CD14-positive monocyte (primary cell): ENCODE results near the gene TNNI2. TPM values are rescaled to one million over a fixed set of nuclear protein-coding genes. Genes with fewer than 3 reads are reported as not detected.

Experiments
- DNase-seq, 3 donors: peaks; one replicate each; pipeline ENCODE4 v3.0.0-alpha.2; 2011 to 2022
- H2AFZ ChIP-seq: 2 replicates; pipeline ENCODE4 v1.6.0; 2012; ENCODE audit warnings: mild to moderate bottlenecking, low read depth, low read length, inconsistent platforms; ENCODE audit not compliant: insufficient read depth, poor library complexity, severe bottlenecking
- H3K27ac ChIP-seq, 2 donors: 1 replicate in 1 of 2; 2 replicates in 1 of 2; pipeline ENCODE4 v1.5.1; 2012 to 2013; ENCODE audit warnings: low read length in 2 of 2, control low read depth in 1 of 2, inconsistent platforms in 1 of 2, low read depth in 1 of 2, mild to moderate bottlenecking in 1 of 2
- H3K27me3 ChIP-seq, 2 donors: one replicate each; pipeline versions ENCODE4 v1.6.0 to v1.6.1; 2011 to 2013; ENCODE audit warnings: low read length in 2 of 2; ENCODE audit not compliant: control insufficient read depth in 2 of 2, insufficient read depth in 2 of 2
- H3K36me3 ChIP-seq, 2 donors: replicated peaks in 1 of 2; 1 replicate in 1 of 2; 2 replicates in 1 of 2; pipeline versions ENCODE4 v1.5.1 to v1.6.1; 2012 to 2013; ENCODE audit warnings: low read length in 2 of 2, control low read depth in 1 of 2, inconsistent platforms in 1 of 2, mild to moderate bottlenecking in 1 of 2; ENCODE audit not compliant: insufficient read depth in 2 of 2, control insufficient read depth in 1 of 2
- H3K4me1 ChIP-seq, 2 donors: 1 replicate in 1 of 2; 2 replicates in 1 of 2; pipeline versions ENCODE4 v1.5.1 to v1.6.1; 2012 to 2013; ENCODE audit warnings: low read length in 2 of 2, control low read depth in 1 of 2, inconsistent platforms in 1 of 2, mild to moderate bottlenecking in 1 of 2, moderate library complexity in 1 of 2; ENCODE audit not compliant: insufficient read depth in 2 of 2, control insufficient read depth in 1 of 2
- H3K4me2 ChIP-seq: replicated peaks from 2 replicates; pipeline ENCODE3; 2012; ENCODE audit warnings: low read length, moderate library complexity, mild to moderate bottlenecking; ENCODE audit not compliant: poor library complexity, severe bottlenecking; ENCODE audit errors: extremely low read depth
- H3K4me3 ChIP-seq, 3 experiments: fragments of 200-600 bp in 1 of 3; sonication (generic) in 1 of 3; replicated peaks in 1 of 3; 1 replicate in 2 of 3; 2 replicates in 1 of 3; pipeline ENCODE4 v1.5.1; 2011 to 2013; ENCODE audit warnings: low read length in 3 of 3, mild to moderate bottlenecking in 3 of 3, control low read depth in 2 of 3, low read depth in 2 of 3, inconsistent platforms in 1 of 3, moderate library complexity in 1 of 3
- H3K79me2 ChIP-seq: 2 replicates; pipeline ENCODE4 v1.6.0; 2012; ENCODE audit warnings: mild to moderate bottlenecking, control low read depth, inconsistent platforms, low read length, moderate library complexity; ENCODE audit not compliant: insufficient read depth
- H3K9ac ChIP-seq: 2 replicates; pipeline ENCODE4 v1.6.0; 2017; ENCODE audit warnings: low read length, mild to moderate bottlenecking; ENCODE audit not compliant: insufficient read depth, poor library complexity, severe bottlenecking
- H3K9me3 ChIP-seq, 2 donors: replicated peaks in 1 of 2; 1 replicate in 1 of 2; 2 replicates in 1 of 2; pipeline versions ENCODE4 v1.5.1 to v1.6.1; 2012 to 2013; ENCODE audit warnings: low read length in 2 of 2, control low read depth in 1 of 2; ENCODE audit not compliant: control insufficient read depth in 1 of 2, insufficient read depth in 1 of 2
- H4K20me1 ChIP-seq: 2 replicates; pipeline ENCODE4 v1.6.0; 2012; ENCODE audit warnings: mild to moderate bottlenecking, low read length, control low read depth, moderate library complexity; ENCODE audit not compliant: insufficient read depth
- H3K27ac Mint-ChIP-seq, 7 donors: one replicate each; pipeline ENCODE4 v1.8.0; 2020; ENCODE audit warnings: mild to moderate bottlenecking in 7 of 7, mixed read lengths in 7 of 7, moderate library complexity in 6 of 7, inconsistent platforms in 2 of 7
- H3K27me3 Mint-ChIP-seq, 3 donors: one replicate each; pipeline ENCODE4 v1.8.0; 2021 to 2022; ENCODE audit warnings: low read depth in 3 of 3, mild to moderate bottlenecking in 3 of 3, mixed read lengths in 3 of 3, moderate library complexity in 3 of 3, inconsistent platforms in 1 of 3
- H3K36me3 Mint-ChIP-seq, 2 donors: one replicate each; pipeline ENCODE4 v1.8.0; 2020; ENCODE audit warnings: mixed read lengths in 2 of 2, inconsistent platforms in 1 of 2, mild to moderate bottlenecking in 1 of 2
- H3K4me1 Mint-ChIP-seq: one replicate; pipeline ENCODE4 v1.8.0; 2020; ENCODE audit warnings: mild to moderate bottlenecking, mixed read lengths
- H3K4me3 Mint-ChIP-seq, 2 donors: one replicate each; pipeline ENCODE4 v1.8.0; 2020; ENCODE audit warnings: mild to moderate bottlenecking in 2 of 2, mixed read lengths in 2 of 2, moderate library complexity in 1 of 2
- H3K9me3 Mint-ChIP-seq, 7 donors: one replicate each; pipeline ENCODE4 v1.8.0; 2020 to 2022; ENCODE audit warnings: mixed read lengths in 7 of 7, mild to moderate bottlenecking in 6 of 7, moderate library complexity in 6 of 7, inconsistent platforms in 2 of 7
- CTCF ChIP-seq: fragments of 200-600 bp; IDR thresholded peaks from one replicate; pipeline ENCODE4 v1.8.0; 2022; ENCODE audit warnings: antibody characterized with exemption, mild to moderate bottlenecking
- WGBS: methylation state at CpG from one replicate; pipeline ENCODE4 v1.1.5; 2013; ENCODE audit warnings: missing lambda C conversion rate; ENCODE audit not compliant: insufficient coverage; 5-methylcytosine and 5-hydroxymethylcytosine counted together
- intact Hi-C, 2 donors: fragments of 100-400 bp; cut with micrococcal nuclease; formaldehyde crosslinking; loops; one replicate each; pipeline versions ENCODE4 v1.15.0 to v1.15.1; 2023
- polyA plus RNA-seq, 3 donors: library from polyadenylated mRNA; depleted of rRNA in 1 of 3; unstranded in 2 of 3; stranded (reverse) in 1 of 3; fragments of 300-500 nt in 2 of 3; fragments of >200 nt in 1 of 3; fragmentation: Illumina TruSeq in 2 of 3; gene quantifications; 1 replicate in 2 of 3; 2 replicates in 1 of 3; pipeline ENCODE4 v1.2.3, GENCODE V29; 2012 to 2021

Gene TNNI2
- polyA plus RNA-seq, 3 donors = 11.4 to 45.8 (median 11.7) TPM

DNA sequence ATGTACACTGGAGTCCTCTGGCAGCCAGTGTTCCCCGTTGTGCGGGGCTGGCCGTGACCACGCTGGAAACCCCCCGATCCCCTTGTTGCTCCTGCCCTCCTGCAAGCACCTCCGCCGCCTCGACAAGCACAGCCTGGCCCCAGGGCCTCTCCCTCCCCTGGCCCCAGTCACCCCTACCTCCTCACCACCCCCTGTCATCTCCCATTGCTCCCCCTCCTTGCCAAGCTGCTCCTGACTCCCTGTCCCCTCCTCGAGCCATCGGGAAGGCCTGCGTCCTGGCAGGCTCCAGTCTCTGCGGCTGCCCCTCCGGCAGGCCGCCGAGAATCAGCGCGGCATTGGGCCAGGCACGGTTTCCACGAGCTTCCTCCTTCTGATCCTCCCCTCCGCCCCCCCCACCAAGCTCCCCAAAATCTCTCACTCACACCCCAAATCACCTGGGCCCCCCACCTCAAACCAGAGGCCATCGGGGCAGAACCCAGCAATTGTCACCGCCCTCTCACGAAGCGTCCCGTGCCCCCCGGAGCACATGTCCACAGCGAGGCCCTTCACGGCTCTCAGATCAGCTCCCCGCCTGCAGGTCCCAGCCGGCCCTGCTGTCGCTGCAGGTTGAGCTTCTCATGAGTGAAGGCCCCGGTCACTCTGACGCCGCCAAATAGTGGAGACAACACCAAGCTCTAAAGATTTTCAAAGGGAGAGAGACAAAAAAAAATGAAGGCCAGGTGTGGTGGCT, 8.4 kb downstream of the TNNI2 start:
- Histone ChIP-seq H3K4me2 (no peak overlapping the region), H3K79me2 (peaks cover 10% of the 10 kb centered on the region), H3K4me1 (peaks cover 97 to 98% of the 10 kb centered on the region in 2 donors), H3K4me3 (no peak overlapping the region), H4K20me1 (no peaks in the 10 kb centered on the region), H3K27me3 (no peaks in the 10 kb centered on the region), H3K36me3 (no peaks in the 10 kb centered on the region), H2AFZ (no peak overlapping the region), H3K9ac (no peak overlapping the region), H3K9me3 (no peaks in the 10 kb centered on the region), H3K27ac (no peak overlapping the region)
- Mint-ChIP-seq H3K4me3 (no peak overlapping the region), H3K27me3 (peaks cover 0 to 4% (median 1%) of the 10 kb centered on the region in 3 donors), H3K9me3 (no peaks in the 10 kb centered on the region), H3K4me1 (peaks cover 89% of the 10 kb centered on the region), H3K36me3 (peaks cover 8 to 9% of the 10 kb centered on the region in 2 donors), H3K27ac (peak overlapping the region; percentile 34 to 100 (median 84))
- DNase-seq = no peak
- WGBS = 89% methylated on average over 33 of the region's 34 CpGs
- intact Hi-C loops = no loop called here
- TF ChIP-seq CTCF = no peak

DNA sequence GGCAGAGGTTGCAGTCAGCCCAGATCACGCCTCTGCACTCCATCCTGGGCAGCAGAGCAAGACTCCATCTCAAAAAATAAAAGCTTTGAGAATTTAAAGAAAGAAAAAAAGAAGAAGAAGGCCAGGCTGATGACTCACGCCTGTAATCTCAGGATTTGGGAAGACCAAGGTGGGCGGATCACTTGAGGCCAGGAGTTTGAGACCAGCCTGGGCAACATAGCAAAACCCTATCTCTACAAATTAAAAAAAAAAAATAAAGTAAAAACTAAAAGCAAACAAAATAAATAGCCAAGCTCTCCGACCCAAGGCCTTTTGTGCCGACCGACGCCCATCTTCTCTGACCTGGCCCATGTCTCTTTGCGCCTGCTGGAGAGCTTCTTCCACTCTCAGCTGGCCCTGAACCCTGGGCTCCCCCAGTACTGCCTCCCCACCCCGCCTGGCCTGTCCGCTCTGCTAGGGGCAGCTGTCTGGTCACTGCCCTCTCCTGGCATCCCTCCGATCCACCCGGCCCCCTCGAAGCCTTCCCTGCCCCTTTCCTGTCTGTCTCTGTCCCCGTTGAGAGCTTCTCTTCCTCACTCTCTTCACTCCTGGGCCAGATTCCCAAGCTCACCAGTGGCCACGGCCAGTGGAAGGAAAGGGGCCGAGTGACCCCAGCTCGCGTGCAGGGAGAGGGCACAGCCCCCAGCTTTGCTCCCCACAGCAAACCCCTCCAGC, 9.3 kb downstream of the TNNI2 start:
- Histone ChIP-seq H3K36me3 (no peaks in the 10 kb centered on the region), H3K27ac (peak overlapping the region in 1 of 2 donors; percentile 100), H4K20me1 (no peaks in the 10 kb centered on the region), H2AFZ (no peak overlapping the region), H3K27me3 (no peaks in the 10 kb centered on the region), H3K4me1 (peaks cover 95 to 97% of the 10 kb centered on the region in 2 donors), H3K9me3 (no peaks in the 10 kb centered on the region), H3K79me2 (peaks cover 19% of the 10 kb centered on the region), H3K4me3 (no peak overlapping the region), H3K9ac (no peak overlapping the region), H3K4me2 (no peak overlapping the region)
- intact Hi-C loops = no loop called here
- Mint-ChIP-seq H3K27me3 (peaks cover 0 to 4% (median 1%) of the 10 kb centered on the region in 3 donors), H3K4me3 (peak overlapping the region in 1 of 2 donors; percentile 28), H3K4me1 (peaks cover 92% of the 10 kb centered on the region), H3K9me3 (no peaks in the 10 kb centered on the region), H3K36me3 (peaks cover 11 to 12% of the 10 kb centered on the region in 2 donors), H3K27ac (peak overlapping the region; percentile 34 to 100 (median 100))
- DNase-seq = peak in 2 of 3 donors; percentile 28 to 39
- TF ChIP-seq CTCF = no peak
- WGBS = 90% methylated on average over 9 of the region's 18 CpGs
